GM12874 (cell line): ENCODE results near the gene DGKI.

Experiments
- TF ChIP-seq, protein P1 (sequence below): IDR thresholded peaks from 2 replicates; pipeline ENCODE4 v1.5.1; 2011; ENCODE audit warnings: low read depth, mild to moderate bottlenecking, control low read depth, low read length, moderate library complexity; ENCODE audit not compliant: insufficient read depth

The DGKI gene

DNA sequence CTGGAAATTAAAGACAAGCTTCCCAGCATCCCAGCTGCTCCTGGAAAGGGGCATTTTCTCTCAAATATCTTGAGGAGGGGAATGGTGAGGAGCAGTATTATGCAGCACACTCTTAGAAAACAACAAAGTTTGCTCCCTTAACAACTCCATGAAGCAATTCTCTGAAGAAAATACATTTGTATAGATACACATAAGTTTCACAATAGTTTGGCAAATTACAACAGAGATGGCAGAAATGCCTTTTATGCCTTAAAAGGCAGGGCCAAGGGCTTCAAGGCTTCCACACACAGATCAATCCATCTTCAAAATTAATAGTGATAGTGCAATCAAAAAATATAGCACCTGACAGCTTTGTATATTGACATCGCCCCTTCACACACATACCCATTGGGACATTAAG, 12.2 kb downstream of the DGKI start:
- TF ChIP-seq, protein P1, sequence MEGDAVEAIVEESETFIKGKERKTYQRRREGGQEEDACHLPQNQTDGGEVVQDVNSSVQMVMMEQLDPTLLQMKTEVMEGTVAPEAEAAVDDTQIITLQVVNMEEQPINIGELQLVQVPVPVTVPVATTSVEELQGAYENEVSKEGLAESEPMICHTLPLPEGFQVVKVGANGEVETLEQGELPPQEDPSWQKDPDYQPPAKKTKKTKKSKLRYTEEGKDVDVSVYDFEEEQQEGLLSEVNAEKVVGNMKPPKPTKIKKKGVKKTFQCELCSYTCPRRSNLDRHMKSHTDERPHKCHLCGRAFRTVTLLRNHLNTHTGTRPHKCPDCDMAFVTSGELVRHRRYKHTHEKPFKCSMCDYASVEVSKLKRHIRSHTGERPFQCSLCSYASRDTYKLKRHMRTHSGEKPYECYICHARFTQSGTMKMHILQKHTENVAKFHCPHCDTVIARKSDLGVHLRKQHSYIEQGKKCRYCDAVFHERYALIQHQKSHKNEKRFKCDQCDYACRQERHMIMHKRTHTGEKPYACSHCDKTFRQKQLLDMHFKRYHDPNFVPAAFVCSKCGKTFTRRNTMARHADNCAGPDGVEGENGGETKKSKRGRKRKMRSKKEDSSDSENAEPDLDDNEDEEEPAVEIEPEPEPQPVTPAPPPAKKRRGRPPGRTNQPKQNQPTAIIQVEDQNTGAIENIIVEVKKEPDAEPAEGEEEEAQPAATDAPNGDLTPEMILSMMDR, result no peak

DNA sequence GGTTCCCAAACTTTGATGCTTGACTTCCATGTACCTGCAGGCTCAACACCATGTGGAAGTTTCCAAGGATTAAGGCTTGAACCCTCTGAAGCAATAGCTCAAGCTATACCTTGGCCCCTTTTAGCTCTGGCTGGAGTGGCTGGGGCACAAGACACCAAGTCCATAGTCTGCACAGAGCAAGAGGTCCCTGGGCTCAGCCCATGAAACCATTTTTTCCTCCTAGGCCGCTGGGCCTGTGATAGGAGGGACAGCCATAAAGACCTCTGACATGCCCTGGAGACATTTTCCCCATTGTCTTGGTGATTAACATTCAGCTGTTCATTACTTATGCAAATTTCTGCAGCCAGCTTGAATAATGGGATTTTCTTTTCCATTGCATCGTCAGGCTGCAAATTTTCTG, 14.4 kb downstream of the DGKI start:
- TF ChIP-seq, protein P1, result no peak

DNA sequence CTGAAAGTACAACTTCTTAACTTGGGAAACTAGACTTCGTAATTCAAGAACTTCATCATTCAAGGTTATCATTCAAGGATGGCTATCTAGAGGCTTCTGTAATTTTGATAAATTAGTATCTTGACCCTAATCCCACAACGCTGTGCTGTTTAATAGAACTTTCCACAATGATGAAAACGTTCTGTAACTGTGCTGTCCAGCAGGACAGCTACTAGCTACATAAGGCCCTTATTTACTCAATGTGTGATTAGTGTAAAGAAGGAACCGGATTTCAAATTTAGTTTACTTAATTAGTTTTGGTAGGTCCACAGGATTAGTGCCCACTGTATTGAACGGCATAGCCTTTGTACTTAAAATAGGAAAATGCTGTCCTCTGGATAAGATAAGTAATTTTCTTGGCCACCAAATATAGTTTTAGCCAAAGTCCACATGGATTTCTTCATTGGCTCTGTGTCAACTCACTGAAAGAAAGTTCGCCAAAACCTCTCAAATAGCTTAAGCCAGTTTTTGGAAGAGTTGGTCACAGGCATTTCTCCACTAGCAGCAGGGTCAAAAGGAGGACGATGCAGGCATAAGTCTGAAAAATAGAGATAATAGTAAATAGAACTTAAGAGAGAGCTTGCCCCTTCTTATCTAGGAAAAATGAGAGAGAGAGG, 17.3 kb downstream of the DGKI start:
- TF ChIP-seq, protein P1, result no peak

DNA sequence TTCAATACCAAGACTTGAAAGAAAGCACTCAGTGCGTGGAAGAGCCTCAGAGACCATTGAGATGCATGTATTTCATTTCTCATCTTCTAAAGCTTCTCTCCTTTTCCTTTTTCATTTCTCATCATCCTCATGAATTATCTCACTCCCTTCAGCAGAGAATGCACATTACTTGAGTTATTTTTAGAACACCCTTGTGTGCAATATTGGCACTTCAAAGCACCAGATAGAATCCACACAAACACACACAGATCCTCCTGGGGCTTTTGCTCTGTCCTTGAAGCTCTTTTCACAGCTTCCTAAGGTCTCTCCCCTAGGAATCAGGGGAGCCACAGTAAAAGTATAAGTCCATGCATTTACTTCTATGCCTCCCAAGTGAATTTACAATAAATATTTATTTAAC, 18.3 kb downstream of the DGKI start:
- TF ChIP-seq, protein P1, result no peak

DNA sequence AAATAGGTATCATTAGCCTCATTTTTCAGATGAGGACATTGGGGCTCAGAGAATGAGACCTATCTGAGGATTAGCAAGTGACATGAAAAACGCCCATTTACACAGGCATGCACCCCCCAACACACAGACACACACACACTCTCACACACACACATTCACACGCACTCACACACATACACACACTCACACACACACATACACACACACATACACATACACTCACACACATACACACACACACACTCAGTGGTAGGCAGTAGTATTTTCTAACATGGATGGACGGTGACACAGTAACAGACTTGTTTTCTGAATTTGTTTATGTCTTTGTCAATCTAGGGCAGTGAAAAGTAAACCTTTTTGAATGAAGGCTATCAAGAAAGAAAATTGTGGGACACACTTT, 21.3 kb downstream of the DGKI start:
- TF ChIP-seq, protein P1, result no peak

DNA sequence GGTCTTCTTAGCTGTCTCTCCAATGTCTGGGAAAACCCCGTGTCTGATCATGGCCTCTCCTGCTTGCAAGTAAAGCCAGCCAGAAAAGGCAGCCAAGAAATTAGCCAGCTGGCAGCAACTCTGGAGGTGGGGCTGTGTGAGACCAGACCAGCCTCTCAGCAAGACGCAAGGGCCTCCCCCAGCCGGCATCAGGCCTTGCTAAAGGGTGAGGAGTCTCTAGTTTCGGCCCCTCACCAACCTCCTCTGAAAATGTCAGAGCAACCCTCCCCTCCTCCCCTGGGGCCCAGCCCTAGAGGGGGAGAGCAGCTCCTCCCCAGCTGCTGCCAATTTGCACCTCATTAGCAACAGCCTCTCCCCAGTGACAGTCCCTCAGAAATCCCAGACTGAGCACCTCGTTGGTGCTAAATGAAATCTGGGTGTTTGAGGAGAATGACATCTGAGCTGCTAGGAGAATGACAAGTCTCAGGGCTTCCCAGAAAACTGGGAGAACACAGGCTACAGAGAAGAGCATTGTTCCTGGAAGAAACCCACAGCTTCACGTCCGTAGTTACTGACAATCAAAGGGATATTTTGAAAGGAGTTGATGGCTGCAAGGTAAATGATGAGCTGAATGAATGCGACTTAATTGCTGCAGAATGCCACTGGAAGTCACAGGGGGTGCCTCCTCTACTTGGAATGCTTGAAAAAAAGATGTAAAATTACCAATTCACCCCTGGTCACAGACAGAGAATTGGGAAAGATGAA, 25.9 kb downstream of the DGKI start:
- TF ChIP-seq, protein P1, result no peak

DNA sequence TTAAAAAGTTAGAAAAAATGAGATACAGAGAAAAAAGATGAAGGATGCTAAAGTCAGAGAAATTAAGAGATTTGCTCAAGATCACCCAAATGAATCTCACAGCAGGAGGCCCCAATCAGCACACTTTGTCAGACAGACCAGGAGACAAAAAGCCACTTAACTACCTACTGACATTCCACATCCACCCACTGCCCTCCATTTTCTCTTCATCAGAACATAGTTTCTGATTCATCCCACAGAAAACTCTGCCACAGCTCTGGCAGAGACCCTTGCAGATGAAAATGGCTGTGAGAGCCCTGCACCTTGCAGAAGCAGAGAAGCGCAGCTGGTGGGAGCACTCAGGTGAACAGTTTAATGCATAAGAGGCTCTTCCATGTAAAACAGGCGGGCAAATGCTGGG, 26.6 kb downstream of the DGKI start:
- TF ChIP-seq, protein P1, result no peak
